ENCODE results near the gene DOHH.
A peak's percentile ranks its signal among the peaks of the same experiment; 100 is the strongest.
"Not testable (repeated sequence)": the region's sequence is repeated elsewhere in the genome, so short reads cannot be mapped to it uniquely, and the experiment has no call there.

Gene DOHH

DNA sequence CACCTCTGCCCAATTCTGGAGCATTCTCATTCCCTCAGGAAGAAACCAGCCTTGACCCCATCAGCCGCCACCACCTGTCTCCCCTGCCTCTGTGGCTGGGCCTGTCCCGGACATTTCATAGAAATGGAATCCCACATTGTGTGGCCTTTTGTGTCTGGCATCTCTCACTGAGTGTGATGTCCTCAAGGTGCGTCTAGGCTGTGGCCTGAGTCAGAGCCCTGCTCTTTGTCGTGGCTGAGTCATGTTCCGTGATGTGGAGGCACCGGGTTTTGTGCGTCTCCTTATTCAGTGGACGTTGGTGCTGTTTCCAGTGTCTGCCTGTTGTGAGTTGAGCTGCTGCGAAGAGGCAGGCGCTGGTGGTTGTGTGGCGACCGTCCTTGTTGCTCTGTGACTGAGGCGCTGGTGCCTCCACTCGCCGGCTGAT is 9.1 kb upstream of the DOHH start:
- H3K9me3 ChIP-seq (ENCODE audit: low read length) = no peaks in the 10 kb centered on the region
- no peaks in the 10 kb centered on the region for H3K27me3 ChIP-seq (ENCODE audit: insufficient read depth, low read length)
- H3K36me3 ChIP-seq (ENCODE audit: insufficient read depth, low read length) = peaks cover 39% of the 10 kb centered on the region
- H3K4me3 ChIP-seq (ENCODE audit: low read length) = no peak overlapping the region
- no peak overlapping the region for H2AFZ ChIP-seq (ENCODE audit: low read depth, low read length)
- H3K4me1 ChIP-seq (ENCODE audit: insufficient read depth, low read length) = peaks cover 12% of the 10 kb centered on the region

DNA sequence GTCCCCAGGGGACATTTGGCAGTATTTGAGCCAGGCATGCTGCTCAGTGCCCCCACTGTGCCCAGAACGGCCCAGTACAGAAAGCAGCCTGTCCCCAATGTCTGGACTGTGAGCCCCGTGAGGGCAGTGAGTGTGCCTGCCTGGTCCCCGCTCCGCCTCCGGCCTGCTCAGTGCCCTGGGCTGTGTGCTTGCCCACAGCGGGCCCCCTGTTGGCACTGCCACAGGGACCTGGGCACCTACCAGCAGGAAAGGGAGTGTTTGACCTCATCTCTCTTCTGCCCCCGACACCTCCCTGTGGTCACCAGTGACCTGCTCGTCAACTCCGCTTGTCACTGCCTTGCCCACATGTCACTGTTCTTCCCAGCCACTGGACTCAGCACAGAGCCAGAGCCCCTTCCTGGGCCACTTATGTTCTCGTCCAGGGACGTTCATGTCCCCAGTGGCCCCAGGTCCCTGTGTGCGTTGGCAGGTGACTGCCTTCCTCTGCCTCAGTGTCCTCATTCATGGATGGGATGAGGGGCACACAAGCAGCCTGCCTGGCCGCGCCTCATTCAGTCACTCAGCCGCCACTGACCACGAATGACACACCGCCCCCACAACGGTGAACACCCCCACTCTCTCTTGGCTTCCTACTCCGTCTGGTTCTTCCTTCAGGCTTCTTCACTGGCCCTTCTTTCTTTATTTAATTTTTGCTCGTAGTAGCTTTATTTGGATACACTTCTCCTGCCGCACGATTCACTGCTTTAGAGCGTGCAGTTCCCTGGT is 8.5 kb upstream of the DOHH start:
- Histone ChIP-seq H2AFZ (ENCODE audit: low read depth, low read length) (no peak overlapping the region), H3K4me1 (ENCODE audit: insufficient read depth, low read length) (peaks cover 12% of the 10 kb centered on the region), H3K9me3 (ENCODE audit: low read length) (no peaks in the 10 kb centered on the region), H3K4me3 (ENCODE audit: low read length) (no peak overlapping the region), H3K36me3 (ENCODE audit: insufficient read depth, low read length) (peaks cover 37% of the 10 kb centered on the region), H3K27me3 (ENCODE audit: insufficient read depth, low read length) (no peaks in the 10 kb centered on the region)

DNA sequence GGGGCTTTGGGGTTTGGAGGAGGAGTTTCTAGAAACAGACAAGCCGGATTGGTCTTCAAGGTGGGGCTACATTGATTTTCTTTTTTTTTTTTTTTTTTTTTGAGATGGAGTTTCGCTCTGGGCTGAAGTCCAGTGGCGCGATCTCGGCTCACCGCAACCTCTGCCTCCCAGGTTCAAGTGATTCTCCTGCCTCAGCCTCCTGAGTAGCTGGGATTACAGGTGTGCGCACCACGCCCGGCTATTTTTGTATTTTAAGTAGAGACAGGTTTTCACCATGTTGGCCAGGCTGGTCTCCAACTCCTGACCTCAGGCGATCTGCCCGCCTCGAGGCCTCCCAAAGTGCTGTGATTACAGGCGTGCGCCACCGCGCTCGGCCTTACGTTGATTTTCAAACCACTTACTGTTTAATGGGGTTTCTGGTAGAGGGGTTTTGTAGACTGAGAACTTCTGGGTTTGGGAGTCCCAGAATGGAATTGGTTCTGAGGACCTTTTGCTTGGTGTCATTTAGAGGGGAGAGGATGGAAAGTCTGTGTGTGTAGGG is 7.7 kb upstream of the DOHH start:
- peaks cover 12% of the 10 kb centered on the region for H3K4me1 ChIP-seq (ENCODE audit: insufficient read depth, low read length)
- not testable (repeated sequence) for H2AFZ ChIP-seq (ENCODE audit: low read depth, low read length); H3K27me3 ChIP-seq (ENCODE audit: insufficient read depth, low read length); H3K4me3 ChIP-seq (ENCODE audit: low read length); H3K9me3 ChIP-seq (ENCODE audit: low read length)
- H3K36me3 ChIP-seq (ENCODE audit: insufficient read depth, low read length) = peaks cover 32% of the 10 kb centered on the region

DNA sequence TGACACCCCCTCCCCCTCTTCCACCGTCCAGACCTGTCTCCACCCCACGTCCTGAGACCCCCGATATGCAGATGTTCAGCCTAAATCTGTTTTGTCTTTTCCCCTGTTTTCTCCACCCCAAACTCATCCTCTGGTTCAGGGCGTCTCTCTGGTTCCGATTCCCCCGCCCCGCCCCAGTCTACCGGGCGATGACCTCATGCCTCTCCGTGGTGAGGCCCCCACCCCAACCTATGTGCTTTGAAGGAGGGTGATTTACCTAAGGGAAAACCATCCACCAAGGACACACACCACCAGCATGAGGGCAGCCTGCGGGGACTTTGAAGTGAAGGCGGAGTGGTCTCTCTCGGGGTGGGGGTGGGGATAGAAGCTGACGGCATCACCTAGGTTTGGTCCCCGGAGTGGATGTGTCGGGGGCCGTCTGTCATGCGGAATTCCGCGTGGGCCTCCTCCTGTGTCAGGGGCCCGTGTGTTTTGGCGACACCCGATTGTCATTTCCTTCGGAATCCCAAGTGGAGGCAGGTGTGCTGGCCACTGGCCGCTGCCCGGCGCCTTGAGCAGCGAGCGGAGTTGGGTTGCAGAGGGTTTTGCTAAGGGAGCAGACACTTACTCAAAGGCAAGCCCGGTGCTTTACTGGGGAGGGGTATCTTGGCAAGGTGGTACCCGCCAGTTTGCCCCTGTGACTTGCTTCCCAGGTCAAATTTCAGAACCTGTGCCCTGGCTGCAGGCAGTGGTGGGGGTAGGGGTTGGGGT is 7.1 kb upstream of the DOHH start:
- peak overlapping the region; percentile 95 for H3K4me3 ChIP-seq (ENCODE audit: low read length)
- H3K36me3 ChIP-seq (ENCODE audit: insufficient read depth, low read length) = peaks cover 32% of the 10 kb centered on the region
- peaks cover 12% of the 10 kb centered on the region for H3K4me1 ChIP-seq (ENCODE audit: insufficient read depth, low read length)
- no peaks in the 10 kb centered on the region for H3K27me3 ChIP-seq (ENCODE audit: insufficient read depth, low read length)
- H2AFZ ChIP-seq (ENCODE audit: low read depth, low read length) = no peak overlapping the region
- no peaks in the 10 kb centered on the region for H3K9me3 ChIP-seq (ENCODE audit: low read length)

DNA sequence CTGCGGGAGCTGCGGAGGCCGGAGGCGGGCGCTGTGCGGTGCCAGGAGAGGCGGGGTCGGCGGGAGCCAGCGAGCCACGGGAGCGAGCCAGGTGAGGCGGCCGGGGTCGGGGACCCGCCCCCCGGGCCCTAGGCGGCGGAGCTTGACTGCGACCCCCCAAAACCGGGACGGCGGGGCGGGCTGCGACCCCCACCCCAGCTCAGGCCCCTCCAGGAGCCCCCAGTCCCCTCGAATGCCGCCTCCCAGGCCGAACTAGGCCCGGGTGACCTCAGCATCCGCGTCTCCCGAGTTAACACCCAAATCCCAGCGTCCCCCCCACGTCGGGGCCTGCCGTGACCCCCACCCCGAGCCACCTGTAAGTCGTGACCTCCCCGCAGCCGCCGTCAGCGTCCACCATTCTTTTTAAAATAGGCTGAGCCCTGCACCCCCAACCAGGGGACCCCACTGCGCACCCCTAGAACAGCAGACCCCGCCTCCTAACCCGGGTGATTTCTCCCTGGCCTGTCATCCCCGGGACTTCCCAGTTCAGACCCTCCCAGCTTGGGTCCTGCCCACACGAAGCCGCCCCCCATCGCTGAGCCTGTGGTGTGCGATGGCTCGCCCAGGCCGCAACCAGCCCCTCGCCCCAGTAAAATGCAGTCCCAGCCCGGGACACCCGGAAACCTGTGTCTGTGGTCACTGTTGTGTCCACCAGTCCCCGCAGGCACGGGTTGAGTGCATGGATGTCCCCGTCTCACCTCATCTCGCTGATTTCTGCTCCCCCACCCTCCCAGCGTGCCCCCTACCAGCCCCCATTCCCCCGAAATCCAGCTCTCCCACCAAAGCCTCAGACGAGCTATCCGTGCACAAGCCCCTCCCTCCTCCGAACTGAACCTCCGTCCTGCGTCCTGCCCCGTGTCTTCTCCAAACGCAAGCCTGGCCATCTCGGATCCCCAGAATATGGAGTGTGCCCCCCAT is 6.2 kb upstream of the DOHH start:
- Histone ChIP-seq H3K9me3 (ENCODE audit: low read length) (no peaks in the 10 kb centered on the region), H3K27me3 (ENCODE audit: insufficient read depth, low read length) (no peaks in the 10 kb centered on the region)

DNA sequence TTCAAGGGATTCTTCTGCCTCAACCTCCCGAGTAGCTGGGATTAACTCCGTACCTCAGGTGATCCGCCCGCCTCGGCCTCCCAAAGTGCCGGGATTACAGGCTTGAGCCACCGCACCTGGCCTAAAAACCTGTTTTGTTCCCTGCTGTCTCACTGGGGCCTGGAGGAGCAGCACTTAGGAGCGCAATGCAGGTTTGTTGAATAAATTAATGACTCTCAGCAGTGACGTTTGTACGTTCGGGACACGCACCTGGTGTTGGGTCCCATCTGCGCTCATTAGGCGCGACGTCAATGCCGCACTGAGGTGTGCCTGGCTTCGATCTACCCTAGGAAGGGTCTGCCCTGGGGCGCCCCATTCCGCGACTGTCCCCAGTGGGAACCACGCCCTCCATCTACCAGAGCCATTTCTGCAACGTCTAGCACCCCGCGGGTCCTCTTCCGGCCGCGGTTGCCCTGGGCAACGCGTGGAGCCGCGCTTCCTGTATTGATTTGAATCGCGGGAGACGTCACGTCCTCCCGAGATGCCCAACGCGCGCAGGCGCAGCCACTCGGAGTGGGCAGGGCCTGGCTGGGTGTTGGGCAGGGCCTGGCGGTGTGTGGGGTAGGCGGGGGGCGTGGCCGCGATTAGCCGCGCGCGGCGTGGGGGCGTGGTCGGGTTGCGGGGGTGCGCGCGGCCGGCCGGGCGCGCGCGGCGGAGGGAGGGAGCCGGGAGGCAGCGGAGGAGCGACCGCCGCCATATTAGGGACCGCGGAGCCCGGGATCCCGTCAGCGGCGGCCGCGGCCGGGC is 5.3 kb upstream of the DOHH start, which contains the start of gene FZR1:
Gene FZR1, plus strand, starts transcription at position 714 of the 786 bp plus-strand sequence. CDS start 16,679 bp downstream, outside the sequence.
- no peaks in the 10 kb centered on the region for H3K27me3 ChIP-seq (ENCODE audit: insufficient read depth, low read length)
- peak within 1 kb of the TSS; percentile 31 for H2AFZ ChIP-seq (ENCODE audit: low read depth, low read length)
- H3K9me3 ChIP-seq (ENCODE audit: low read length) = no peaks in the 10 kb centered on the region
- peak within 1 kb of the TSS; percentile 95 for H3K4me3 ChIP-seq (ENCODE audit: low read length)
- peaks cover 12% of the 10 kb centered on the region for H3K4me1 ChIP-seq (ENCODE audit: insufficient read depth, low read length)
- peaks cover 21% of the 10 kb centered on the region for H3K36me3 ChIP-seq (ENCODE audit: insufficient read depth, low read length)

More for the DNA sequence above, 6.2 kb upstream of the DOHH start:
- H3K4me3 ChIP-seq (ENCODE audit: low read length) = peak overlapping the region; percentile 95
- peaks cover 28% of the 10 kb centered on the region for H3K36me3 ChIP-seq (ENCODE audit: insufficient read depth, low read length)
- H2AFZ ChIP-seq (ENCODE audit: low read depth, low read length) = peak overlapping the region; percentile 31
- peaks cover 12% of the 10 kb centered on the region for H3K4me1 ChIP-seq (ENCODE audit: insufficient read depth, low read length)

DNA sequence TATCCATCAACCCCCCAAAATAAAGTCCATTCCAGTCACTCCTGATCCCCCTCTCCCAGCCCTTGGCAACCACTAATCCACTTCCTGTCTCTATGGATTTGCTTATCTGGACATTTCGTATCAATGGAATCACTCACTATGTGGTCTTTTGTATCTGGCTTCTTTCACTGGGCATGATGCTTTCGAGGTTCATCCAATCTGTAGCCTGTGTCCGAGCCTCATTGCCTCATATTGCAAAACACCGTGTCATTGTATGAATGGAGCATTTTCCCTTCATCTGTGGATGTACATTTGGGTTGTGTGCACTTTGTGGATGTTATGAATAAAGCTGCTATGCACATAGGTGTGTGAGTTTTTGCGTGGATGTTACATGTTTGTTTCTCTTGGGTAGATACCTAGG is 4.3 kb upstream of the DOHH start:
- Histone ChIP-seq H3K27me3 (ENCODE audit: insufficient read depth, low read length) (no peaks in the 10 kb centered on the region), H3K4me1 (ENCODE audit: insufficient read depth, low read length) (peaks cover 15% of the 10 kb centered on the region), H3K9me3 (ENCODE audit: low read length) (no peaks in the 10 kb centered on the region), H3K4me3 (ENCODE audit: low read length) (no peak overlapping the region), H3K36me3 (ENCODE audit: insufficient read depth, low read length) (peaks cover 12% of the 10 kb centered on the region), H2AFZ (ENCODE audit: low read depth, low read length) (no peak overlapping the region)

DNA sequence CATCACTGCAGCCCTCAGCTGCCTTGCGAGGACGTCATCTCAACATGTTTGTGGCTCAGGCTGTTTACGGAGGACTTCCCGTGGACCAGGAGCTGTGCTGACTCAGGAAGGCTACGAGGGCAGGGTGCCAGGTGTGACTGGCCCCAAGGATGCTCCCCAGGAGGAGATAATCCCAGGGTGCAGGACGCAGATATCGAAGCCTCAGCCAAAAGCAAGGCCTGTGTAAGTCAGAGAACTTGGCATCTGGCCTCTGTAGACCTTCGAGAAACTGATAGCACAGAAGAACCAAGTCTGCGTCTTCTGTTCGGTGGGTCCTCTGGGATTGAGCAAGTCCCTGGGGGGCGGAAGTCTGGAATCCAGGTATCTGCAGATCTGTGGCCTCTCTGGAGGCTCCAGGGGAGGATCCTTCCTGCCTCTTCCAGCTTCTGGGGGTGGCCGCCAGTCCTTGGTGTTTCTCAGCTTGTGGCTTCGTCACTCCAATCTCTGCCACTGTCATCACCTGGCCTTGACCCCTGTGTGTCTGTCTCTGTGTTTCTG is 2.6 kb upstream of the DOHH start:
- Histone ChIP-seq H2AFZ (ENCODE audit: low read depth, low read length) (no peak overlapping the region), H3K4me3 (ENCODE audit: low read length) (no peak overlapping the region), H3K36me3 (ENCODE audit: insufficient read depth, low read length) (no peaks in the 10 kb centered on the region), H3K27me3 (ENCODE audit: insufficient read depth, low read length) (no peaks in the 10 kb centered on the region), H3K4me1 (ENCODE audit: insufficient read depth, low read length) (peaks cover 18% of the 10 kb centered on the region), H3K9me3 (ENCODE audit: low read length) (no peaks in the 10 kb centered on the region)

DNA sequence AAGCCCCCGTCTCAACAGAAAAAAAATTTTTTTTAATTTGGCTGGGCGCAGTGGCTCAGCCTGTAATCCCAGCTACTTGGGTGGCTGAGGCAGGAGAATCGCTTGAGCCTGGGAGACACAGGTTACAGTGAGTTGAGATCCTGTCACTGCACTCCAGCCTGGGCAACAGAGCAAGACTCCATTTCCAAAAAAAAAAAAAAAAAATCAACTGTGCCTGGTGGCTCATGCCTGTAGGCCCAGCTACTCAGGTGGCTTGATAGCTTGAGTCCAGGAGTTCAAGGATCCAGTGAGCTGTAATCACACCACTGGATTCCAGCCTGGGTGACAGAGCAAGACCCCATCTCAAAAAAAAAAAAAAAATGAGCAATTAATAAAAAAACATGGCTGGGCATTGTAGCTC is 1.3 kb upstream of the DOHH start:
- Histone ChIP-seq H3K9me3 (ENCODE audit: low read length) (no peaks in the 10 kb centered on the region), H3K4me3 (ENCODE audit: low read length) (no peak overlapping the region), H2AFZ (ENCODE audit: low read depth, low read length) (no peak overlapping the region), H3K36me3 (ENCODE audit: insufficient read depth, low read length) (peaks cover 8% of the 10 kb centered on the region), H3K27me3 (ENCODE audit: insufficient read depth, low read length) (no peaks in the 10 kb centered on the region), H3K4me1 (ENCODE audit: insufficient read depth, low read length) (peaks cover 10% of the 10 kb centered on the region)

DNA sequence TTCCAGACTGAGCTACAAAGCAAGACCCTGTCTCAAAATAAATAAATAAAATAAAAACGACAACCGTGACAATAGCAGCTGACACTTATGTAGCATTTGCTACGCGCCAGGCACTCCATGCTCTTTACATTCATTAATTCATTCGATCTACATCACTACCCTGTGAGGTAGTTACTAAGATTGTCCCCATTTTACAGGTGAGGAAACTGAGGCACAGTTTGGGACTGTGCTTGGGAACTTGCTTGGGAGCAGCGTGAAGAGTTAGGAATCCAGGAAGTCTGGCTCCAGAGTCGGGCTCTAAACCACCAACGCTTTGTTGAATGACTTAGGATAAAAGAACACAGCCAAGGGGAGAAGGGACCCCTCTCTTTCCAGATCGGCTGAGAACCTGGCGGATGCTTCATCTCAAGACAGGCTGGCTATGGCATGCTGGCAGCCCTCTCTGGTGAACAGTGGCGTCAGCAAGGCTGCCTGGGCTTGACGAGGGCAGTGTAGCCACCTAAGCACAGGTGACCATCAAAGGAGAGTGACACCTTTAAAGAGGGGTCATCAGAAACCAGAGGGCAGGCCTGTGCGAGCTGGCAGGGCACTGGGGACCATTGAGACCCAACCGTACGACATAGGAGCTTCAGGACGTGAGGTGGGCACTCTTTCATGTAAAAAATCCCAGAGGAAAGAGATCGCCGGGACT is 591 bp downstream of the DOHH start:
- no peaks in the 10 kb centered on the region for H3K27me3 ChIP-seq (ENCODE audit: insufficient read depth, low read length)
- peaks cover 5% of the 10 kb centered on the region for H3K4me1 ChIP-seq (ENCODE audit: insufficient read depth, low read length)
- peak overlapping the region; percentile 50 for H2AFZ ChIP-seq (ENCODE audit: low read depth, low read length)
- peaks cover 22% of the 10 kb centered on the region for H3K36me3 ChIP-seq (ENCODE audit: insufficient read depth, low read length)
- no peaks in the 10 kb centered on the region for H3K9me3 ChIP-seq (ENCODE audit: low read length)
- peak overlapping the region; percentile 55 for H3K4me3 ChIP-seq (ENCODE audit: low read length)

DNA sequence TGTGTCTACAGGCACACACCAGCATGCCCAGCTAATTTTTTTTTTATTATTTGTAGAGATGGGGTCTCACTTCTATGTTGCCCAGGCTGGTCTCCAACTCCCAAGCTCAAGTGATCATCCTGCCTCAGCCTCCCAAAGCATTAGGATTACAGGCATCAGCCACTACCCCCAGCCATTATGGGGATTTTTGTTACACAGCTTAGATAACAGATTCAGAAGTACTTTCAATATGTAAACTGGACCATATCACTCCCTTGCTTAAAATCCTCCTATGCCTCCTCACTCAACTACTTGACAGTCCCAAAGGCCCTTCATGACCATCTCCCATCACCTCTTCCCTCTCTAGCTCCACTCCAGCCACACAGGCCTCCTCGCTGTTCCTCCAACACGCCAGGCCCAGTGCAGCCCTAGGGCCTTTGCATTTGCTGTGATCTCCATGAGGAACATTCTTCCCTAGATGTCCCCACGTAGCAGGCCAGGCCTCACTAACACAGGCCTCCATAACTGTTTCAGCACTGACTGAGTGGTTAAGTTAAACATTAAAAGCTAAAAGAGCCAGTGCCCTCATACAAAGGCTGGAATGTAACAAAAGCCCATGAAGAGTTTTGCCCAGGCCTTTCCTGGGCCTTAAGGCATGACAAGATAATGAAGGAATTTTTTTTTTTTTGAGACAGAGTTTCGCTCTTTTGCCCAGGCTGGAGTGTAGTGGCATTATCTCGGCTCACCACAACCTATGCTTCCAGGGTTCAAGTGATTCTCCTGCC is 2.5 kb downstream of the DOHH start:
- Histone ChIP-seq H2AFZ (ENCODE audit: low read depth, low read length) (no peak overlapping the region), H3K27me3 (ENCODE audit: insufficient read depth, low read length) (no peaks in the 10 kb centered on the region), H3K4me3 (ENCODE audit: low read length) (no peak overlapping the region), H3K9me3 (ENCODE audit: low read length) (no peaks in the 10 kb centered on the region), H3K4me1 (ENCODE audit: insufficient read depth, low read length) (peaks cover 5% of the 10 kb centered on the region), H3K36me3 (ENCODE audit: insufficient read depth, low read length) (peaks cover 35% of the 10 kb centered on the region)

All from neuron (in vitro differentiated cells).